Sigmoid colon (tissue), 7 donors: ENCODE data around the gene HIVEP3. TPM values are rescaled to one million over a fixed set of nuclear protein-coding genes. Genes with fewer than 3 reads are reported as not detected.
"Not testable (repeated sequence)": the region's sequence is repeated elsewhere in the genome, so short reads cannot be mapped to it uniquely, and the experiment has no call there.

Experiments
- DNase-seq: peaks from one replicate; pipeline ENCODE4 v3.0.0-alpha.2; 2019
- H3K27ac ChIP-seq, 4 donors: fragments of 200-600 bp; sonication (generic); one replicate each; pipeline ENCODE4 v1.5.1; 2016 to 2019; ENCODE audit warnings: mild to moderate bottlenecking in 1 of 4
- H3K27me3 ChIP-seq, 3 donors: fragments of 200-600 bp; sonication (generic); one replicate each; pipeline ENCODE4 v1.5.1; 2019; ENCODE audit warnings: mild to moderate bottlenecking in 1 of 3
- H3K36me3 ChIP-seq, 4 donors: fragments of 200-600 bp; sonication (generic); one replicate each; pipeline ENCODE4 v1.5.1; 2016 to 2019
- H3K4me1 ChIP-seq, 4 donors: fragments of 200-600 bp; sonication (generic); one replicate each; pipeline ENCODE4 v1.5.1; 2017 to 2019
- H3K4me3 ChIP-seq, 4 donors: fragments of 200-600 bp; sonication (generic); one replicate each; pipeline ENCODE4 v1.5.1; 2017 to 2019; ENCODE audit warnings: mild to moderate bottlenecking in 2 of 4, moderate library complexity in 1 of 4
- H3K9me3 ChIP-seq, 4 donors: fragments of 200-600 bp in 3 of 4; sonication (generic) in 3 of 4; one replicate each; pipeline versions ENCODE4 v1.5.1 to v1.6.1; 2013 to 2019
- EP300 ChIP-seq, 4 donors: sonication (generic); formaldehyde crosslinking; IDR thresholded peaks; one replicate each; pipeline ENCODE4 v1.6.1; 2017; ENCODE audit warnings: antibody characterized with exemption in 4 of 4
- POLR2A ChIP-seq, 2 donors: fragments of 450-650 bp; IDR thresholded peaks; one replicate each; pipeline ENCODE4 v1.6.1; 2016; ENCODE audit warnings: antibody characterized with exemption in 2 of 2, mild to moderate bottlenecking in 2 of 2, moderate library complexity in 2 of 2
- POLR2AphosphoS5 ChIP-seq, 4 donors: sonication (generic); formaldehyde crosslinking; IDR thresholded peaks; one replicate each; pipeline ENCODE4 v1.6.1; 2017; ENCODE audit warnings: antibody characterized with exemption in 4 of 4
- WGBS, 2 donors: extraction: QIAGEN DNeasy Blood & Tissue Kit; methylation state at CpG; one replicate each; pipeline ENCODE4 v1.1.7; 2013; 5-methylcytosine and 5-hydroxymethylcytosine counted together
- intact Hi-C: fragments of 100-400 bp; cut with DNase I; formaldehyde crosslinking; loops from one replicate; pipeline ENCODE4 v1.15.1; 2023
- polyA plus RNA-seq, 3 donors: library from polyadenylated mRNA; stranded (reverse); fragments of 200-250 nt; gene quantifications; one replicate each; pipeline ENCODE4 v1.2.3, GENCODE V29; 2013
- total RNA-seq, 4 donors: library from RNA; depleted of rRNA; stranded (reverse); fragments of >200 nt; gene quantifications; one replicate each; pipeline ENCODE4 v1.1.0, GENCODE V29; 2016
- TF ChIP-seq, protein P1 (sequence below), 4 experiments: fragments of 450-650 bp in 3 of 4; fragments of 200-600 bp in 1 of 4; IDR thresholded peaks; one replicate each; pipeline ENCODE4 v1.5.1; 2016 to 2019; ENCODE audit warnings: antibody characterized with exemption in 4 of 4, mild to moderate bottlenecking in 3 of 4, moderate library complexity in 2 of 4
- donor health status: healthy with polysubstance abuse.
- donor health status: Bipolar disorder and iron deficiency.
- donor health status: healthy.

Gene HIVEP3
- total and polyA plus RNA-seq, 7 donors, result 1.4 to 7.8 (median 3.2) TPM

DNA sequence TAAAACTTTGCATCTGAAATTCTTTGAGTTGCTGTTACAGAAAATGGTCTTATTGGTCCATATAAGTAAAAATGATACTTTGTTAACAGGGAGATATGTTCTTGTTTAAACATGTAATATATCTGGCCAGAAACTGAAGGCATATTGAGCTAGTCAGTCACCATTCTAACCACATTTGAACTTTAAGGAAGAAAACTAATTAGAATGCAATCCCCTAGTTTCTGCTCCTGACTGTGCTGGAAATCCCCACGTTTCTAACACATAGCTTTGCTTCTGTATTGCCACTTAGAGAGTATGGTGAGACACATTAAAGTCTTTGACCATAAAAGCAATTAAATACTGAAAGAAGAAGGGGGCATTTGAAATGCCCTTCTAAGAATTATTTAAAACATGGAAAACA lies 32.1 kb upstream of the HIVEP3 start:
- no peak for DNase-seq
- Histone ChIP-seq H3K27me3 (no peaks in the 10 kb centered on the region), H3K36me3 (no peaks in the 10 kb centered on the region), H3K4me1 (no peaks in the 10 kb centered on the region), H3K9me3 (no peaks in the 10 kb centered on the region), H3K27ac (no peak overlapping the region), H3K4me3 (no peak overlapping the region)
- WGBS, 2 donors, result 41 to 60% methylated on average over 1 of the region's 1 CpG
- intact Hi-C loops, result no loop called here
- TF ChIP-seq POLR2A (IDR thresholded peaks at IDR 0.05), result no peak
- TF ChIP-seq, protein P1, sequence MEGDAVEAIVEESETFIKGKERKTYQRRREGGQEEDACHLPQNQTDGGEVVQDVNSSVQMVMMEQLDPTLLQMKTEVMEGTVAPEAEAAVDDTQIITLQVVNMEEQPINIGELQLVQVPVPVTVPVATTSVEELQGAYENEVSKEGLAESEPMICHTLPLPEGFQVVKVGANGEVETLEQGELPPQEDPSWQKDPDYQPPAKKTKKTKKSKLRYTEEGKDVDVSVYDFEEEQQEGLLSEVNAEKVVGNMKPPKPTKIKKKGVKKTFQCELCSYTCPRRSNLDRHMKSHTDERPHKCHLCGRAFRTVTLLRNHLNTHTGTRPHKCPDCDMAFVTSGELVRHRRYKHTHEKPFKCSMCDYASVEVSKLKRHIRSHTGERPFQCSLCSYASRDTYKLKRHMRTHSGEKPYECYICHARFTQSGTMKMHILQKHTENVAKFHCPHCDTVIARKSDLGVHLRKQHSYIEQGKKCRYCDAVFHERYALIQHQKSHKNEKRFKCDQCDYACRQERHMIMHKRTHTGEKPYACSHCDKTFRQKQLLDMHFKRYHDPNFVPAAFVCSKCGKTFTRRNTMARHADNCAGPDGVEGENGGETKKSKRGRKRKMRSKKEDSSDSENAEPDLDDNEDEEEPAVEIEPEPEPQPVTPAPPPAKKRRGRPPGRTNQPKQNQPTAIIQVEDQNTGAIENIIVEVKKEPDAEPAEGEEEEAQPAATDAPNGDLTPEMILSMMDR (IDR thresholded peaks at IDR 0.05), result no peak
- no peak for TF ChIP-seq POLR2AphosphoS5 (IDR thresholded peaks at IDR 0.05)
- no peak for TF ChIP-seq EP300 (IDR thresholded peaks at IDR 0.05)

DNA sequence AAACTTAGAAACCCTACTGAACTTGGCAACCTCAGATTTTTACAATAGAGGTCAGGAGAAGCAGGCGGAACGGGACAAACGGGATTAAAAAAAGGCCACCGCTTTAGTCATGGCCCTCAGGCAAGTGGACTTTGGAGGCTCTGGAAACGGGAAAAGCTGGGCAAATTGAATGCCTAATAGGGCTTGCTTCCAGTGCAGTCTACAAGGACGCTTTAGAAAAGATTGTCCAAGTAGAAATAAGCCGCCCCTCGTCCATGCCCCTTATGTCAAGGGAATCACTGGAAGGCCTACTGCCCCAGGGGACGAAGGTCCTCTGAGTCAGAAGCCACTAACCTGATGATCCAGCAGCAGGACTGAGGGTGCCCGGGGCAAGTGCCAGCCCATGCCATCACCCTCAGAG lies 27.2 kb upstream of the HIVEP3 start:
- H3K36me3 ChIP-seq, H3K27ac ChIP-seq, DNase-seq, H3K4me1 ChIP-seq, H3K27me3 ChIP-seq, intact Hi-C loops, H3K4me3 ChIP-seq, H3K9me3 ChIP-seq: not testable (repeated sequence)
- WGBS, 2 donors, result 92 to 93% methylated on average over 10 of the region's 10 CpGs

DNA sequence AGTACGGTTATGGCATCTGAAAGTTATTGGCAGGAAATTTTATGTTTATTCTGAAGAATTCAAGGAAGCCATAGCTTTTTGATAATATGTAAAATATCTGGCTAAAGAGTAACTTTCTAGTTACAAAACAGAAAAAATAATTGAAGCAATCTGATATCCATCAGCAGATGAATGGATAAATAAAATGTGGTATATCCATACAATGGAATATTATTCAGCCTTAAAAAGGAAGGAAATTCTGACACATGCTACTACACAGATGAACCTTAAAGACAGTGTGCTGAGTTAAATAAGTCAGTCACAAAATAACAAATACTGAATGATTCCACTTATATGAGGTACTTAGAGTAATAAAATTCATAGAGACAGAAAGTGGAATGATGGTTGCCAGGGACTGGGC lies 25.0 kb upstream of the HIVEP3 start:
- no peak for TF ChIP-seq EP300 (IDR thresholded peaks at IDR 0.05)
- no peak for TF ChIP-seq POLR2AphosphoS5 (IDR thresholded peaks at IDR 0.05)
- no peaks in the 10 kb centered on the region for H3K4me1 ChIP-seq
- no peak overlapping the region for H3K4me3 ChIP-seq
- peaks cover 0 to 7% (median 0%) of the 10 kb centered on the region in 4 donors for H3K9me3 ChIP-seq
- H3K27ac ChIP-seq, result no peak overlapping the region
- no peak for DNase-seq
- no peaks in the 10 kb centered on the region for H3K27me3 ChIP-seq
- 94 to 98% methylated on average over 1 of the region's 1 CpG for WGBS, 2 donors
- no peaks in the 10 kb centered on the region for H3K36me3 ChIP-seq
- intact Hi-C loops, result no loop called here

DNA sequence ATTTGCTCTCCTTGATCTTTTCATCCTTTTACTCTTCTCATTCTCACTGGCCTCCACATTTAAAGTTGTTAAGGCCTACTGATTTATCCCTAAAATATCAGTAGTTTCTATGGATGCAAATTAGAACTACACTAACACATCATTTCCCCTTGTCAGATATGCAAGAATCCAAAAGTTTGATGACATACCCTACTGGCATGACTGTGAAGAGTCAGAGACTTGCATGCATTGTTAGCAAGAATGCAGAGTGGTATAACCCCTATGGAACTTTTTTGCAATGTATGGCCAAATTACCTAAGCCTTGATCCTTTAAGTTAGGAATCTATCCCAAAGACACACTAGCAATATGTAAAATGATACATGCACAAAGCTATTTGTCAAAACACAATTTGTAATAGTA lies 23.6 kb upstream of the HIVEP3 start:
- Histone ChIP-seq H3K36me3 (no peaks in the 10 kb centered on the region), H3K27ac (no peak overlapping the region), H3K4me1 (no peaks in the 10 kb centered on the region), H3K4me3 (no peak overlapping the region), H3K9me3 (peaks cover 0 to 7% (median 0%) of the 10 kb centered on the region in 4 donors), H3K27me3 (no peaks in the 10 kb centered on the region)
- intact Hi-C loops, result no loop called here
- DNase-seq, result no peak
- no peak for TF ChIP-seq POLR2A (IDR thresholded peaks at IDR 0.05)
- no peak for TF ChIP-seq EP300 (IDR thresholded peaks at IDR 0.05)
- no peak for TF ChIP-seq POLR2AphosphoS5 (IDR thresholded peaks at IDR 0.05)
- TF ChIP-seq, protein P1 (IDR thresholded peaks at IDR 0.05), result no peak

DNA sequence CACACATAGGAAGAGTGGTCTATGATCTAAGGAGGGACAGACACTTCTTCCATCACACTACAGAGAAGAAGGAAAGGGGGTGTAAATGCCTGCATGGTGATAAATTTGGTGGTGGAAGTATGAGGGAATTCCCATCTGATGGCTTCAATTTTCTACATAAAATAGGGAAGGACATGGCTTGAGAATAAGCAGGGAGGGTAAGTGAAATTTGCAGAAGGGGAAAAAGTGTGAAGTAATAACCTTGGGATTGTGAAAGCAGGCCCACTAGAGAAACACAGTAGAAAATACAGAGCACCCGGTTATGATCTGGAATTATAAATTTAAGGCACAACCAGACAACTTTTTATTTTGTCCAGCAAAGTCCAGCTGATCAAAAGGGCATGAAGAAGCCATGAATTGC lies 22.7 kb upstream of the HIVEP3 start:
- 86 to 94% methylated on average over 1 of the region's 1 CpG for WGBS, 2 donors
- DNase-seq, result no peak
- no peaks in the 10 kb centered on the region for H3K4me1 ChIP-seq
- intact Hi-C loops, result no loop called here
- H3K27me3 ChIP-seq, result no peaks in the 10 kb centered on the region
- no peaks in the 10 kb centered on the region for H3K36me3 ChIP-seq
- no peak overlapping the region for H3K4me3 ChIP-seq
- H3K9me3 ChIP-seq, result peaks cover 0 to 7% (median 0%) of the 10 kb centered on the region in 4 donors
- TF ChIP-seq EP300 (IDR thresholded peaks at IDR 0.05), result no peak
- TF ChIP-seq POLR2A (IDR thresholded peaks at IDR 0.05), result no peak
- TF ChIP-seq, protein P1 (IDR thresholded peaks at IDR 0.05), result no peak
- TF ChIP-seq POLR2AphosphoS5 (IDR thresholded peaks at IDR 0.05), result no peak
- no peak overlapping the region for H3K27ac ChIP-seq

DNA sequence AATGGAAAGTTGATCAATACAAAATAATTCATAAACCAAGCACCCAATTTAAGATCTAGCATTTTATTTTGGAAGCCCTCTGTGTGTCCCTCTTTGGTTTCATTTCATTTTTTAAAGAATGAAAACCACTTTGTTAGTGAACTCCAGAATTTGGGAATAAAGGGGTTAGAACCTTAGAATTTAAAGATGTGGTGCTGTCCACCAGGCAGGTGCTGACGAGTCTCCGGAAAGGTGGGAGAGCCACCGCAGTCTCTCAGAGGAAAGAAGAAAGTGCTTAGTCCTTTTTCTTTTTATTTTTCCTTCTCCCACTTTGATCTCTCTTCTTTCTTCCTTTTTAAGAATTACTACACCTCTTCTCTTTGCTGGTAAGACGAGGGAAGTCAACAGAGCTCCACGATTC lies 20.5 kb upstream of the HIVEP3 start:
- DNase-seq, result no peak
- TF ChIP-seq POLR2AphosphoS5 (IDR thresholded peaks at IDR 0.05), result no peak
- no peak for TF ChIP-seq EP300 (IDR thresholded peaks at IDR 0.05)
- TF ChIP-seq, protein P1 (IDR thresholded peaks at IDR 0.05), result no peak
- TF ChIP-seq POLR2A (IDR thresholded peaks at IDR 0.05), result no peak
- H3K36me3 ChIP-seq, result no peaks in the 10 kb centered on the region

More for the DNA sequence above, 20.5 kb upstream of the HIVEP3 start:
- Histone ChIP-seq H3K27ac (no peak overlapping the region), H3K27me3 (no peaks in the 10 kb centered on the region), H3K9me3 (peaks cover 0 to 7% (median 0%) of the 10 kb centered on the region in 4 donors), H3K4me1 (no peaks in the 10 kb centered on the region), H3K4me3 (no peak overlapping the region)
- 81 to 92% methylated on average over 5 of the region's 5 CpGs for WGBS, 2 donors
- intact Hi-C loops, result no loop called here
